NCI-H69 (cell line): ENCODE data around the gene SAMD3.
"Not testable (repeated sequence)": the region's sequence is repeated elsewhere in the genome, so short reads cannot be mapped to it uniquely, and the experiment has no call there.

ENCODE experiments used
- DNase-seq: peaks from one replicate; lab custom pipeline; 2025; lab: John Stamatoyannopoulos, UW

SAMD3 gene

GRCh38 chr6:130129762-130130246 is 92.9 kb downstream of the SAMD3 start:
- no peak for DNase-seq

- DNase-seq: no peak
These were observed 94.4 kb downstream of the SAMD3 start for GRCh38 chr6:130128326-130128725.

- DNase-seq: no peak
These were observed 95.6 kb downstream of the SAMD3 start for GRCh38 chr6:130127195-130127594.

DNA sequence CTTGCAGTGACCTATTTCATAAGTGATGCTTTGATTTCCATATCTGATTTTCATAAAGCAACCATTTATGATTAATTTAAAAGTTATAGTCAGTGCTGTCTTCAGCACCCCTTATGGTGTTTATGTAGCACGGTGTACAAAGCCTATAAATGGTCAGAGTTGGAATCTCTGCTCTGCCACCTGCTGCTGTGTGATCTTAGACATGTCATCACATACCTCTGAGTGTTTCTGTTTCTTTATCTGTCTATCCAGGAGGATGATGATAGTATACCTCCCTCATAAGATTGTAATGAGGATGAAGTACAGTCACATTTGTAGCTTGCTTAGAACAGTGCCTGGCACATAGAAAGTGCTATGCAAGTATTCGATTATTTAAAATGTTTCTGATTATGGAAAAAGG is 100.5 kb downstream of the SAMD3 start:
- DNase-seq: no peak

GRCh38 chr6:130120731-130121130 is 102.0 kb downstream of the SAMD3 start:
- DNase-seq: no peak

- DNase-seq: no peak
These were observed 103.5 kb downstream of the SAMD3 start for GRCh38 chr6:130119211-130119610.

DNA sequence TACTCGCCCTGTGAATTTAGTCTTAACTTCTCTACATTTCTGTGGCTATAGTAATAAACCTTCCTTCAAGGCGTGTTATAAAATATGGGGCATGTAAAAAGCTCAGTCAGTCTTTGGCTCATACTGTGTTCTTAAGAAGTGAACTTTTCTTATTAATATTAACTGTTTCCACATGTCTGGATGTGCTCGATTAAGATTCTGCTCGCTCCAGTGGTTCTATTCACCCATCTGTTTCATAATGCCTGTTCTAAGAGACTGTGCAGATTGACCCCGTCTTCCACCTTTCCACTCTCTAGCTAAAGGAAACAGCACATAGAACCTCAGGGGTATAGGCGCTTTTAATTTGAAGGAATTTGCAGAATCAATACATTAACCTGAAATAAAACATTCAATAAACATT is 104.5 kb downstream of the SAMD3 start:
- no peak for DNase-seq

DNA sequence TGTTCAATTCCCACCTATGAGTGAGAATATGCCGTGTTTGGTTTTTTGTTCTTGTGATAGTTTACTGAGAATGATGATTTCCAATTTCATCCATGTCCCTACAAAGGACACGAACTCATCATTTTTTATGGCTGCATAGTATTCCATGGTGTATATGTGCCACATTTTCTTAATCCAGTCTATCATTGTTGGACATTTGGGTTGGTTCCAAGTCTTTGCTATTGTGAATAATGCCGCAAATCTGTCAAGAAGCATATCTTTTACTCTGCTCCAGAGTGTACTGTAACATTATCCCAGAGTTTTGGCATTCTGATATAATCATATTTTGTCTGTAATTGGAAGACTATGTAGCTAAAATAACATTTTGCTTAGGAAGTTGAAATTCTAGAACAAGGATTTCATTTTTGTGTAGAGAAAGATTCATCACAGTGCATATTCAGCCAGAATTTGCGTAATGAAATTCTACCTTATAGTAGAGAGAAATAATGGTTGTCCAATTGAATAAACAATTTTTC is 105.5 kb downstream of the SAMD3 start:
- not testable (repeated sequence) for DNase-seq

GRCh38 chr6:130116273-130116672 is 106.5 kb downstream of the SAMD3 start:
- DNase-seq: no peak

GRCh38 chr6:130115036-130115435 is 107.7 kb downstream of the SAMD3 start:
- DNase-seq: no peak

- no peak for DNase-seq
These were observed 109.5 kb downstream of the SAMD3 start for GRCh38 chr6:130113201-130113710.

DNA sequence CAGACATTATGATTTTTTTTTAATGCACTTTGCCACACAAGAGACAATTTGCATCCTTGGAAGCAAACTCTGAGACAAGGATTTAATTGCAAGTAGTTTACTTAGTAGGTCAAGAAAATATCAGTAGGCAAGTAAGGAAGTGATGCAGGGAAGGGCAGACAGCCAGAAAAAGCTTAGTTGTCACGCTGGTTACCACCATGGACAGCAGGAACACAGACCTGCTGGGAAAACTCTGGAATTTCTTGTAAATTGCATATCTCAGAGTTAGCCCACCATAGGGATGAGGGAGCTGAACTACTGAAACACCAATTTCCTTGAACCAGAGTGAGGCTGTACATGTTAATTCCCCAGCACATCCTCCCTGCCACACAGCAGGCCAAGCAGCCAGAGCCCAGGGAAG is 111.7 kb downstream of the SAMD3 start:
- DNase-seq: no peak

GRCh38 chr6:130107710-130108109 is 115.0 kb downstream of the SAMD3 start:
- no peak for DNase-seq

DNA sequence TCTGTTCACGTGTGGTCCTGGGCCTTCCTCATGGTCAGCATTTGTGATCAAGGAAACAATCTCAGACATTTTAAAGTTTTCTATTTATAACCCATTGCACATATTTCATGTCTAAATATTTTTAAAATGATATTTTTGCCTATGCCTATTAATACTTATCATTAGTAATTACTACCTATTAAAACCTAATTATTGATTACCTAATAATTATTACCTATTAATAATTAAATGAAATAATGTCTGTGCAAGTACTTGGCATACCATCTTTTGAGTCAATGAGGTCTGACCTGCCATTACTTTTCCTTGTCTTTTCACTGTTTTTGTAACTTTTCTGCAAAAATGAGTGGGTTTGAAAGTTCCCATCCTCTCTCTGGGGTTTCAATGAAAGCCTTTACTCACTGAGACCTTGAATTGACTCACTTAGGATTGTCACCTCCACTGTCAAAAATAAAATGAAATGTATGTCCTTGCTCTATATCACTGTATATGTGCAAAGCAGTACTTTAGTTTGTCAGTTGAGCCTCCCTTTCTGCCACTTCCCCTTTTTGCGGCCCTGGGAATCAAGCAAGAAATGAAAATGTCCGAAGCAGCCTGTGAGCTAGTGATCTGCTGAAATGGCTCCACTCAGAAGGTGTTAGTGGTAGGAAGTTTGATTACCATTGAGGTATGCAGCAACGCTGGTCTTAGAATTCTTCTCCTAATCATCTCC is 116.6 kb downstream of the SAMD3 start:
- DNase-seq: no peak

- DNase-seq: no peak
These were observed 123.6 kb downstream of the SAMD3 start for GRCh38 chr6:130099119-130099518.

GRCh38 chr6:130098317-130098716 is 124.4 kb downstream of the SAMD3 start:
- no peak for DNase-seq
